AG09319 (cell line): ENCODE measurements around the gene CEP192.

Experiments used
- DNase-seq: peaks from one replicate; pipeline ENCODE4 v3.0.0-alpha.2; 2010; ENCODE audit warnings: low read depth; ENCODE audit errors: extremely low read depth
- CTCF ChIP-seq: IDR thresholded peaks from 2 replicates; pipeline ENCODE4 v1.5.1; 2011; ENCODE audit warnings: low read depth, mild to moderate bottlenecking, inconsistent platforms, low read length, moderate library complexity

CEP192 gene

GRCh38 chr18:13035249-13035914, 44.2 kb downstream of the CEP192 start:
- no peak for TF ChIP-seq CTCF
- no peak for DNase-seq

GRCh38 chr18:13036622-13037320, 45.6 kb downstream of the CEP192 start:
- no peak for DNase-seq
- TF ChIP-seq CTCF, result no peak

- no peak for DNase-seq
- no peak for TF ChIP-seq CTCF
Measured at GRCh38 chr18:13039806-13040205, 48.6 kb downstream of the CEP192 start.

- no peak for DNase-seq
- no peak for TF ChIP-seq CTCF
Measured at GRCh38 chr18:13043066-13043465, 51.9 kb downstream of the CEP192 start.

GRCh38 chr18:13048061-13048595, 57.0 kb downstream of the CEP192 start:
- TF ChIP-seq CTCF, result no peak
- no peak for DNase-seq

GRCh38 chr18:13051159-13051558, 60.0 kb downstream of the CEP192 start:
- TF ChIP-seq CTCF, result no peak
- DNase-seq, result no peak

- no peak for TF ChIP-seq CTCF
- DNase-seq, result no peak
Measured at GRCh38 chr18:13051950-13052349, 60.8 kb downstream of the CEP192 start.
